ENCODE measurements around the gene DPM2.

Gene DPM2

DNA sequence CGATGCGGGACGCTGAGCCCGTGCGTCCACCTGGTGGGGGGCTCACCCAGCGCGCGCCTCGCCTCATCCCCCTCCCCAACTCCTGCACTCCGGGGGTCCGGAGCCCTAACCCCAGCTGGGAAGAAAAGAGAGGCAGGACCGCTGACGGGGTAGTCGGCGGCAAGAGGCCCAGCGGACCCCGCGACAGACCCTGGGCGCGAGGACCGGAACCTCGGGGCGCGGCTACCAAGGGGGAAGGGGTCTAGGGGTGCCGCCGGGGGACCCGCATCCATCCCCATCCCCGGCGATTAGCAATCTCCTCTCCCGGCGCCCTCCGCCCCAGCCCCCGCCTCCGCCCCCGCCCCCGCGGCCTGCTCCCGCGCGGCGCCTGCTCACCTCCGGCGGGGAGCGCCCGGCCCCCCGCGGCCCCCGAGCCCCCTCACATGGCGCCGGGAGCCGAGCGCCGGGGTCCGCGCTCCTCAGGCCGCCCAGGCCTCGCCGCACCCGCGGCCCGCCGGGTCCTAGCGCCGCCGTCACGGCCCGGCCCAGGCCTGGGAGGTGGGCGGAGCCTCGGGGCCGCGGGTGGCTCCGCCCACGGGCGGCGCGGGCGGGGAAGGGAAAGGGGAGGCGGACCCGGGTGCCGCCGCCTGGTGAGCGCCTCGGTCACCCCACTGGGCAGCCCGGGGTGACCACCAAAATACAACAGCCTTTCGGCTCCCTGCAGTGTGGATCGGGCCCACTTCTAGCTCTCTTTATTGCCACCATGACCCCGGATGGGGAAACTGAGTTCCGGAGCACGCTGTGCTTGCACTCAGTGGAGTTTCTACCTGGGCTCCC lies 38.3 kb downstream of the DPM2 start, which contains the start of gene ST6GALNAC6:
Gene ST6GALNAC6, minus strand, starts transcription at position 476 of the 816 bp plus-strand sequence. CDS start 1,622 bp downstream, outside the sequence.
- peak; percentile 46 to 73 for DNase-seq (ENCODE audit: low read depth in 1 of 2, low spot score in 1 of 2)

DNA sequence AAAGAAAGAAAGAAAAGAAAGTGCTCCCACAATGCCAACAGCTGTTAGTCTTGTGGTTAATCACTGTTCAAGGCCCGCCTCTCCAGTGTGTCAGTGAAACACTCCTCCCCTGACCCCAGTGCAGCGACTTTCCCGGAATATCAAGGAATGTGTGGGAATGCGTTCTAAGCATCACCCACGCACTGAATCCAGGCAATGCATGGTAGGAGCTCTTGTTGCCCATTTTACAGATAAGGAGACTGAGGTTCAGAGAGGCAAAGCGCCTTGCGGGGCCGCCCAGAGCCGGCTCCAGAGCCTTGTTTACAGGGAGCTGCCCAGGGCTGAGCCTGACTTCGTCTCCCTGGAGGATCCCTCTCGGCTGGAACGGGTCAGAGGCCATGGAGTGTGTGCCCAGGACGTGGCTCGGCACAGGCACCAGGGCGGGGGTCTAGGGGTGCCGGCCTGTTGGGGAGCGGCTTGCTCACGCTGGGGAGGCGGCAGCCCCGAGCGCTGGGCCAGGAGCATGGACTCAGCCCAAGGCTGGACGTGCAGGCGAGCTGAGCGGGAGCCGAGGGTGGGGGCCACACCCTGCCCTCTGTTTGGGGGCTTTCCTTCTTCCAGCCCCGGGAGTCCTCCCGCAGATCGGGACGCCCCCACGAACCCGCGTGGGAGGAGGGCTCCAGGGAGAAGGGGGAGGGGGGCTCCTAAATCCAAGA lies 39.1 kb downstream of the DPM2 start:
- no peak for DNase-seq (ENCODE audit: low read depth in 1 of 2, low spot score in 1 of 2)

DNA sequence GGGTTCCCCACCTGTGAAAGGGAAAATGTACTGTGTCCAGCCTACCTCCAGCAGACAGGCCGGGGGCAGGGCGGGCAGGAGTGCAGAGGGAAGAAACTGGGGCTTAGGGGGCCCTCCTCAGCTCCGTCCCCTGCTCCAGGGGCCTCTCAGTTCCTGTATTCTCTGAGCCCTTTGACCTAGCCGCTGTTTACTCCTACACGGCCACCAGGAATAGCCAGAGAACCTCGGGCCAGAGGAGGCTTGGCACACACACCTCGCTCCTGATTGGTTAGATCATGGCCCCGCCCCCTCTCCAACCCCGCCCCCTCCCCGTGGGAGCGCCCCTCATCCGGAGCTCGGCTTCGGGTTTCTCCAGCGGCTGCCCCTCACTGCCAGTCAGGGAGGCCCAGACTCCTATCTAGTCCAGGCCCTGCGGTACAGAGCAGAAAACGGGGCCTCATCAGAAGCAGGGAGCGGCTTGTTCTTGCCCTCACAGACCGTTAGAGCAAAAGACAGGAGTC lies 40.4 kb downstream of the DPM2 start:
- no peak for DNase-seq (ENCODE audit: low read depth in 1 of 2, low spot score in 1 of 2)

DNA sequence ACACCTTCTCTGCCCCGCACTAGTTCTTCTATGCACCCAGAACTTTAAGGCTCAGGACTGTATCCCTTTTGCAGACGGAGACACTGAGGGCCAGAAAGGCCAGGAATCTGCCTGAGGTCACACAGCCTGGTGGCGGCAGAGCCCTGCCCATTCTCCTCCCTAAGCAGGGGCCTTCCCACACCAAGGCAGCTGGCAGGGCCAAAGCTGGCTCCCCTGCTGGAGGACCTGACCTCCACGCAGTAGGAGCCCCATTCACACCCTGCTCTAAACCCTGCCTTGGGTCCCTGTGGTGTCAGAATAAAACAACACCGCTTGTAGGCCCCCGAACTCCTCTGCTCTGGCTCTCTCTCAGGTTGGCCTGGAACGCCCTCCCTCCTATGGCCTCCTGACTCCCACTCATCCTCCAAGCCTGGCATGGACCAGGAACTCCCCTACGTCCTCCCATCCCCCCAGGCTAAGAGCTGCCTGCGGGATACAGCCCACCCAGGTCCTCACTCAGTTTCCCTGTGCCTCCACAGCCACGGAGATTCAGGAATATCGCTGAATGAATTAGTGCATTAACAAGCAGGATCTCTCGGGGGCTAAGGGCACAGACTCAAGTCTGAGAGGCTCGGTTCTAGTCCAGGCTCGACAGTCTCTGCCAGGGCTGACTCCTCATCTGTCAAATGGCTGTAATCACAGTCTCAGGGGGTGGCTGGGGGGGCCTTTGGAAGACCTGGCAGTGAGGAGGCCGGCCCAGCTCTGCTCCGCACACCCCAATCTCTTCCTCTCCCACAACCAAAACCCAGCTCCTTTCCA lies 41.1 kb downstream of the DPM2 start:
- DNase-seq (ENCODE audit: low read depth in 1 of 2, low spot score in 1 of 2): no peak

DNA sequence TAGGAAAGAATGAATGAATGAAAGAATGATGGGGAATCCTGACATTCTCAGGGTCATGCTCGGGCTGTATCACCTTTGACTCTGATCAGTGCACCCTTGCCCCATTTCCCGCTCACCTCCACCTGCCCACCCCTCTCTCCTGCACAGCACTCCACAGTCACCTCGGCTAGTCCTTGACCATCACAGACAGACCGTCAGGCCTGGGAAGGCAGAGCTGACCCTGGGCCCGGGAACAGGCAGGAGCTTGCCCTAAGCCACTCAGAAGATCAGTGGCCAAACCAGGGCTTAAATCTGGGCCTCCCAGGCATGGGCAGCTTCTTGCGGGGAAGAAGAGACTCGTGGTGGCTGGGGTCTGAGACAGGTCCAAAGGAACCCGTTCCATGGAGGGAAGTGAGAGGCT lies 41.8 kb downstream of the DPM2 start:
- no peak for DNase-seq (ENCODE audit: low read depth in 1 of 2, low spot score in 1 of 2)

DNA sequence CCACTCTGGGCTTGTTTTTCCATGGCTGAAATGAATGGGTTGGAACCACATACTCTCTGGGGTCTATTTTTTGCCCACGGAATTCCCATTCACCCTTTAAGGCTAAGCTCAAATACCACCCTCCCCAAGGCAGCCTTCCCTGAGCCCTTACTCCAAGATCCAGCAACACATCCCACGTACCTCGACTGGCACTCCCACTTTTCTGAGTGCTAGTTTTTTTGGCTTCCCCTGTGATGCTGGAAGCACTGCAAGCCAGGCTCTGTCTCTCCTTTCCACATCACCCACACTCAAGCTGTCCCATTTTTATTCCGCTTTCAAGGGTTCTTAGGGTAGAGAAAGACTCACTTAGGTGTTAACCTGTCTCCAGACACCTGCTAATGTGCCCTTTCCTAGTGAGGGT lies 44.3 kb downstream of the DPM2 start:
- DNase-seq (ENCODE audit: low read depth in 1 of 2, low spot score in 1 of 2): no peak

DNA sequence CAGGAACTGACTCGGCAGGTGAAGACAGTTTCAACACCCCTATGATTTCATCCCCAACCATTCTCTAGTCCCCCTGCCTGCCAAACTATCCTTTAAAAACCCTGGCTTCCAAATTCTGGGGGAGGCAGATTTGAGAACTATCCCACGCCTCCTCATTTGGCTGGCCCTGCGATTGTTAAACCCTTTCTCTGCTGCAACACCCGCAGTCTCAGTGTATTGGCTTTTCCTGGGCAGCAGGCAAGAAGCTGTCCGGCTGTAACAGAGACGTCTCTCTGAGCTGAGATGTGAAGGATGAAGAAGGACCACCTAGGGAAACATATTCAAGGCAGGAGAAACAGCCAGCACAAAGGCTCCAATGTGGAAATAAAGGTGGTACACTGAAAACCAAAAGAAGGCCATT lies 44.8 kb downstream of the DPM2 start:
- DNase-seq (ENCODE audit: low read depth in 1 of 2, low spot score in 1 of 2): no peak

DNA sequence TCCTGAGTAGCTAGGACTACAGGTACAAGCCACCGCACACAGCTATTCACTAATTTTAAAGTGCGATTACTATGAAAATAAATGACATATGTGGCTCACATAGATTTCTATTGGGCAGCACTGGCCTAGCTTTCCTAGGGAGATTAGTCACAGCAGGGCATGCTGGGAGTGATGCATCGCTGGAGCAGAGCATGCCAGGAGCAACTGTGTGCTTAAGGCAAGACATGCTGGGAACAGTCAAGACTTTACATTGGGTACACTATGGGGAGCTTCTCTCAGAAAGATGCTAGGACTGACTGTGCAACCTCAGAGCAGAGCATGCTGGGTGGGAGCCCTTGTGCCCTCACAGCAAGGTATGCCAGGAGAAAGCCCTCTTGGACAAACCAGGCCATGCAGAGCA lies 47.6 kb downstream of the DPM2 start:
- DNase-seq (ENCODE audit: low read depth in 1 of 2, low spot score in 1 of 2): no peak

DNA sequence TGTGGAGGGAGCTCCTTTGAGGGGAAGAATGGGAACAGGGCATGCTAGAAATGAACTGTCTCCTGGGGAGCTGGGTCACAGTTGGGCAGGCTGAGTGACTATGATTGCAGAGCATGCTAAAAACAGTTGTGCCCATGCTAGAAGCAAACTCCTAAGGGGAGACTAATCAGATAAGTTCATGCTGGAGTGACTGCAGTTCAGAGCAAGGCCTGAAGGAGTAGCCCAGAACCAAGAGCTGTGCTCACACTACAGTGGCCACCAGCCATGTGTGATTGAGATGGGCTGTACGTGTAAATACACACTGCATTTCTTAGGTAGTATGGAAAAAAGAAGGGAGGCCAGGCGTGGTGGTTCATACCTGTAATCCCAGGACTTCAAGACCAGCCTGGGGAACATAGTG lies 49.9 kb downstream of the DPM2 start:
- DNase-seq (ENCODE audit: low read depth in 1 of 2, low spot score in 1 of 2): no peak

DNA sequence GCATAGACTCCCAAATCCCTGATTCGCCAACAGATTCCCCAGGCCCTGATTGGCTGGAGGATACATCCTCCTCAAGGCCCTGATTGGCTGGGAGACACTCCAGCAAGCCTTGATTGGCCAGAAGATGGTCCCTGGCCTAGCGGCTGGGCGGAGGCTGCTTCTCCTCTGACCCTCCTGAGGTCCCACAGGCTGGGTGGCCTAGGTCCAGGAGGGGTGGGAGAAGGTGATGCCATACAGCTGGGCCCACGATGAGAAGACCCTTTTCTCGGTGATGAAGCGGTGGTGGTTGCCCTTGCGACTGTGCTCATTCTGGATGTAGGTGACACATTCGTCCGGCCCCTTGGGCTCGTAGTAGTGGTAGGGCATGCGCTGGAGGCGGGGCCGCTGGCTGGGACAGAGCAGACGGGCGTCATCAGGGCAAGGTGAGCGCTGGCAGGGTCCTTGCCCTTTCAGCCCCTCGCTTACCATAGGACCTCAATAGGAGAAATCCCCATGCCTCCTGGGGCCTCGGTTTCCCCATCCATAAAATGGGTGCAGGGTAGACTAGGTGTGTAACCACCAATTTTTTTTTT lies 51.2 kb downstream of the DPM2 start:
- no peak for DNase-seq (ENCODE audit: low read depth in 1 of 2, low spot score in 1 of 2)

DNA sequence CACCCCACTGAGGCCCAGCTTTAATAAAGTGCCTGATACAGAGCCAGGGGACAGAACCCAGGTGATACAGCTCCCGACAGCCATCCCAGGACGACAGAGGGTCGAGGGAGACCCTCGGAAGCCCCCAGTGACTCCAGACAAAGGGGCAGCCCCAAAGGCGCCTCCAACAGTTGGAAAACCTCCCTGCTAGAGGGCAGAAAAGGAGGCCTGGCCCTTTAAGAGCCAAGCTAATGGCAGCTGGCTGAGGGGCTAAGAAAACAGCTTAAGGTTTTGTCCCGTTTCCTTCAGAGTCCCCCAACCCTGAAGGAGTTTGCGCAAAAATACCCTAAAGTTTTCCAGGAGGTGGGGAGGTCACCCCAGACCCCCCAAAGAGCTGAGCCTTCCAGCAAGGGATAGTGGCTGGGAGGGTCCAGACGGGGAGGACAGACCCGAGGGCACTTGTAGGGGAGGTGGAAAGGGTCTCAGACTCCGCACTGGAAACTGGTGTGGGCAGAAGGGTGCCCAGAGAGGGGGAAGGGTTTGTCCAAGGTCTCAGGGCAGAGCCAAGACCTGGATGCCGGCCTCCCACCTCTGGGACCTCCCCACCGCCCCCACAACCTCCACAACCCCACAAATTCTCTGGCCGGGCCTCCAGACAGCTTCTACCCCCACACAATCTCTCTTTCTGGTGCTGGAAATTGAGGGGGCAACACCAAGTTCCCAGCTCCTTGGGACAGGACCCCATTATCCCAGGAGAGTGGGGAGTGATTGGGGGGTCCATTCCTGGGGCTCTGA lies 52.0 kb downstream of the DPM2 start:
- no peak for DNase-seq (ENCODE audit: low read depth in 1 of 2, low spot score in 1 of 2)
